ENCODE measurements around the gene ZFYVE9. TPM values are rescaled to one million over a fixed set of nuclear protein-coding genes. Genes with fewer than 3 reads are reported as not detected.

The ZFYVE9 gene
- total and polyA plus RNA-seq, 9 of the 15 experiments (the other 6 are each of a cell fraction or from before 2014, with no cell fraction given), result 0.52 to 14.4 (median 8.9) TPM

- no peak for TF ChIP-seq ETV5 (CRISPR knock-in tag; IDR thresholded peaks at IDR 0.05; ENCODE audit: low read depth)
- no peak for TF ChIP-seq NR1H2 (CRISPR knock-in tag; IDR thresholded peaks at IDR 0.05)
- TF ChIP-seq TAF15 (IDR thresholded peaks at IDR 0.05; ENCODE audit: low read depth, low read length), result no peak
- TF ChIP-seq MYBL2 (IDR thresholded peaks at IDR 0.05; ENCODE audit: low read depth), result no peak
- no peak for TF ChIP-seq MYBL2 (CRISPR knock-in tag; IDR thresholded peaks at IDR 0.05; ENCODE audit: borderline replicate concordance)
- no peak for TF ChIP-seq ZNF695 (CRISPR knock-in tag; IDR thresholded peaks at IDR 0.05)
- TF ChIP-seq ASH1L (IDR thresholded peaks at IDR 0.05; ENCODE audit: borderline replicate concordance, low read depth, partially characterized antibody), result no peak
- no peak for TF ChIP-seq CCNT2 (IDR thresholded peaks at IDR 0.05; ENCODE audit: borderline replicate concordance, extremely low read depth, insufficient read length, low read depth, low read length)
- TF ChIP-seq THRAP3 (IDR thresholded peaks at IDR 0.05; ENCODE audit: borderline replicate concordance), result no peak
- TF ChIP-seq ZNF551 (CRISPR knock-in tag; IDR thresholded peaks at IDR 0.05), result no peak
- peak; percentile 67 for TF ChIP-seq HMBOX1 (IDR thresholded peaks at IDR 0.05)
- no peak for TF ChIP-seq EGR1 (conservative IDR thresholded peaks at IDR 0.05)
- TF ChIP-seq ZNF717 (CRISPR knock-in tag; IDR thresholded peaks at IDR 0.05), result no peak
- TF ChIP-seq MAX (CRISPR knock-in tag; IDR thresholded peaks at IDR 0.05), result no peak
- TF ChIP-seq CHAMP1 (IDR thresholded peaks at IDR 0.05), result no peak
- no peak for TF ChIP-seq RREB1 (CRISPR knock-in tag; IDR thresholded peaks at IDR 0.05)
- no peak for TF ChIP-seq ILK (tag; IDR thresholded peaks at IDR 0.05; ENCODE audit: borderline replicate concordance, low read depth)
- no peak for TF ChIP-seq ETS2 (tag; IDR thresholded peaks at IDR 0.05; ENCODE audit: borderline replicate concordance, poor library complexity, severe bottlenecking)
- no peak for TF ChIP-seq POLR3A (IDR thresholded peaks at IDR 0.05; ENCODE audit: borderline replicate concordance, extremely low read depth, insufficient read depth, insufficient read length)
Observed at GRCh38 chr1:52203935-52204625, 62.2 kb downstream of the ZFYVE9 start (continued).

All from K562 (cell line).